Erythroblast (primary cell): ENCODE results near the gene KIF16B.

ENCODE experiments used
- GATA1 ChIP-seq: IDR thresholded peaks from 2 replicates; pipeline ENCODE4 v1.6.1; 2011; ENCODE audit warnings: low read depth, mild to moderate bottlenecking, control low read depth, low read length, moderate library complexity
- POLR2A ChIP-seq: IDR thresholded peaks from 2 replicates; pipeline ENCODE4 v1.6.1; 2011; ENCODE audit warnings: mild to moderate bottlenecking, low read length

GRCh38 chr20:16440686-16441085, 132.6 kb downstream of the KIF16B start:
- no peak for TF ChIP-seq POLR2A
- TF ChIP-seq GATA1, result no peak
